B cell (primary cell): ENCODE results near the gene TOGARAM2. TPM values are rescaled to one million over a fixed set of nuclear protein-coding genes. Genes with fewer than 3 reads are reported as not detected.

Experiments used
- ATAC-seq: fragments of 200-7000 bp; cut with Tn5 transposase; one replicate; pipeline ENCODE4 v1.10.0; 2021; ENCODE audit warnings: low read depth, mild to moderate bottlenecking, moderate number of reproducible peaks, moderate library complexity
- CTCF ChIA-PET: fragments of 350-600 bp; sonication (Branson Sonifier 250); formaldehyde crosslinking; loops from one replicate; lab custom pipeline; 2021; ENCODE audit warnings: antibody characterized with exemption, inconsistent platforms; lab: Charles Lee
- POLR2A ChIA-PET: fragments of 350-600 bp; sonication (Branson Sonifier 250); formaldehyde crosslinking; loops from one replicate; lab custom pipeline; 2021; ENCODE audit warnings: antibody characterized with exemption; lab: Charles Lee
- DNase-seq: peaks from one replicate; pipeline ENCODE4 v3.0.0; 2013
- H2AFZ ChIP-seq: 2 replicates; pipeline ENCODE4 v1.6.1; 2012; ENCODE audit warnings: mild to moderate bottlenecking, low read depth, low read length; ENCODE audit not compliant: insufficient read depth, poor library complexity, severe bottlenecking
- H3K27ac ChIP-seq, 2 donors: 1 replicate in 1 of 2; 2 replicates in 1 of 2; pipeline ENCODE4 v1.5.1; 2012 to 2013; ENCODE audit warnings: low read length in 2 of 2, mild to moderate bottlenecking in 2 of 2, moderate library complexity in 1 of 2
- H3K27me3 ChIP-seq, 4 experiments: fragments of 200-600 bp in 1 of 4; sonication (generic) in 1 of 4; replicated peaks in 1 of 4; 1 replicate in 2 of 4; 2 replicates in 2 of 4; pipeline versions ENCODE4 v1.6.1 to v1.7.0; 2013 to 2016; ENCODE audit warnings: low read length in 3 of 4, mild to moderate bottlenecking in 2 of 4, mixed read lengths in 1 of 4, moderate library complexity in 1 of 4; ENCODE audit not compliant: insufficient read depth in 4 of 4, control insufficient read depth in 3 of 4; ENCODE audit errors: control extremely low read depth in 1 of 4
- H3K36me3 ChIP-seq, 2 experiments: replicated peaks in 1 of 2; 1 replicate in 1 of 2; 2 replicates in 1 of 2; pipeline versions ENCODE4 v1.6.1 to v1.7.1; 2013; ENCODE audit warnings: low read length in 1 of 2; ENCODE audit not compliant: insufficient read depth in 2 of 2, control insufficient read depth in 1 of 2; ENCODE audit errors: control extremely low read depth in 1 of 2, extremely low read depth in 1 of 2
- H3K4me1 ChIP-seq, 2 donors: fragments of 200-600 bp in 1 of 2; sonication (generic) in 1 of 2; 1 replicate in 1 of 2; 2 replicates in 1 of 2; pipeline versions ENCODE4 v1.5.1 to v1.6.1; 2013 to 2017; ENCODE audit warnings: low read length in 2 of 2; ENCODE audit not compliant: control insufficient read depth in 2 of 2, insufficient read depth in 2 of 2
- H3K4me2 ChIP-seq: replicated peaks from 2 replicates; pipeline ENCODE3; 2012; ENCODE audit warnings: mild to moderate bottlenecking, low read depth, low read length; ENCODE audit not compliant: poor library complexity, severe bottlenecking
- H3K4me3 ChIP-seq, 5 experiments: fragments of 200-600 bp in 1 of 5; sonication (generic) in 1 of 5; 1 replicate in 3 of 5; 2 replicates in 2 of 5; pipeline versions ENCODE4 v1.5.1 to v1.7.0; 2011 to 2016; ENCODE audit warnings: low read length in 4 of 5, mild to moderate bottlenecking in 4 of 5, low read depth in 2 of 5, control low read depth in 1 of 5, moderate library complexity in 1 of 5; ENCODE audit not compliant: insufficient read depth in 1 of 5; ENCODE audit errors: control extremely low read depth in 1 of 5, extremely low read depth in 1 of 5
- H3K79me2 ChIP-seq: fragments of 200-600 bp; sonication (generic); one replicate; pipeline ENCODE4 v1.6.0; 2016; ENCODE audit warnings: low read length; ENCODE audit not compliant: control insufficient read depth, insufficient read depth
- H3K9ac ChIP-seq: fragments of 200-600 bp; sonication (generic); 2 replicates; pipeline ENCODE4 v1.6.1; 2017; ENCODE audit warnings: mild to moderate bottlenecking, low read length, moderate library complexity
- H3K9me3 ChIP-seq, 3 donors: one replicate each; pipeline versions ENCODE4 v1.6.1 to v1.7.1; 2013; ENCODE audit warnings: low read length in 2 of 3; ENCODE audit not compliant: control insufficient read depth in 2 of 3, insufficient read depth in 1 of 3; ENCODE audit errors: control extremely low read depth in 1 of 3
- H4K20me1 ChIP-seq: 2 replicates; pipeline ENCODE4 v1.6.0; 2012; ENCODE audit warnings: mild to moderate bottlenecking, low read length; ENCODE audit not compliant: insufficient read depth, control insufficient read depth, poor library complexity, severe bottlenecking
- H3K27ac Mint-ChIP-seq: one replicate; pipeline ENCODE4 v1.8.0; 2021; ENCODE audit warnings: mixed read lengths
- H3K27me3 Mint-ChIP-seq: one replicate; pipeline ENCODE4 v1.8.0; 2021; ENCODE audit warnings: mixed read lengths
- H3K4me1 Mint-ChIP-seq: one replicate; pipeline ENCODE4 v1.8.0; 2021; ENCODE audit warnings: mixed read lengths
- H3K4me3 Mint-ChIP-seq: one replicate; pipeline ENCODE4 v1.8.0; 2021; ENCODE audit warnings: mixed read lengths
- H3K9me3 Mint-ChIP-seq: one replicate; pipeline ENCODE4 v1.8.0; 2022; ENCODE audit warnings: mixed read lengths; ENCODE audit not compliant: insufficient read depth
- EZH2 ChIP-seq: IDR thresholded peaks from 2 replicates; pipeline ENCODE4 v1.6.1; 2012; ENCODE audit warnings: borderline replicate concordance, low read depth, mild to moderate bottlenecking, moderate library complexity, low read length; ENCODE audit not compliant: insufficient read depth, poor library complexity, severe bottlenecking
- WGBS: methylation state at CpG from one replicate; pipeline ENCODE4 v1.1.5; 2013; ENCODE audit warnings: missing lambda C conversion rate; ENCODE audit not compliant: insufficient coverage; 5-methylcytosine and 5-hydroxymethylcytosine counted together
- intact Hi-C: fragments of 100-400 bp; cut with micrococcal nuclease; formaldehyde crosslinking; loops from one replicate; pipeline ENCODE4 v1.10.0; 2022
- polyA plus RNA-seq: library from polyadenylated mRNA; depleted of rRNA; stranded (reverse); fragments of >200 nt; gene quantifications from 2 replicates; pipeline ENCODE4 v1.2.3, GENCODE V29; 2012
- total RNA-seq, 2 donors: library from RNA; stranded (reverse); fragments of 120-200 nt in 1 of 2; gene quantifications; 1 replicate in 1 of 2; 2 replicates in 1 of 2; pipeline versions ENCODE4 v1.2.3 to v1.2.4, GENCODE V29; 2013 to 2022
- TF ChIP-seq, protein P1 (sequence below): fragments of 200-600 bp; IDR thresholded peaks from one replicate; pipeline ENCODE4 v1.8.0; 2022; ENCODE audit warnings: antibody characterized with exemption, mild to moderate bottlenecking

TOGARAM2 gene
- total and polyA plus RNA-seq, 2 donors (not counting 1 experiment from before 2014, with no cell fraction given) = 0.25 to 0.61 TPM

DNA sequence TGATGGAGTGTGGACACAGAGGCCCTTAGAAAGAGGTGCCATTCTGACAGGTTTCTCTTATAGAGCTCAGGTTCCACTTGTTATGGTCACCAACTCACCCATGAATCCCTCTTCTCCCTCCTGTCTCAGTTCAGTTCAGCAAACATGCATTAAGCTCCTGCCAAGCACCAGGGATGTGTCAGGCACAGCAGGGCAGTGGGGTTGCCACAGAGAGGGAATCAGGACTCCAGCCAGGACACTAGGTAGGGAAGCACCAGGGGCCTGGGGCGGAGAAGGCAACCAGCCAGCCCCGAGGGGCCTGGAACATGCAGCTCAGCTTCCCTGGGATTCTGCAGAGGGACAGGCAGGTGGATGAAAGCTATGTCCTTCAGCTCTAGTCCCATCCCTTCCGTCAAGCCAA is 44.6 kb downstream of the TOGARAM2 start:
- ATAC-seq (no peak), DNase-seq (no peak)
- Histone ChIP-seq H2AFZ (no peak overlapping the region), H3K9ac (no peak overlapping the region), H3K27ac (no peak overlapping the region), H4K20me1 (no peaks in the 10 kb centered on the region), H3K79me2 (no peaks in the 10 kb centered on the region), H3K36me3 (no peaks in the 10 kb centered on the region), H3K9me3 (no peaks in the 10 kb centered on the region), H3K4me3 (no peak overlapping the region), H3K4me1 (no peaks in the 10 kb centered on the region), H3K27me3 (peaks cover 0 to 3% (median 0%) of the 10 kb centered on the region in 4 experiments), H3K4me2 (no peak overlapping the region)
- ChIA-PET POLR2A (no interaction called here), CTCF (no interaction called here)
- Mint-ChIP-seq H3K4me1 (no peaks in the 10 kb centered on the region), H3K9me3 (no peaks in the 10 kb centered on the region), H3K4me3 (no peak overlapping the region), H3K27me3 (no peaks in the 10 kb centered on the region), H3K27ac (no peak overlapping the region)
- TF ChIP-seq, protein P1, sequence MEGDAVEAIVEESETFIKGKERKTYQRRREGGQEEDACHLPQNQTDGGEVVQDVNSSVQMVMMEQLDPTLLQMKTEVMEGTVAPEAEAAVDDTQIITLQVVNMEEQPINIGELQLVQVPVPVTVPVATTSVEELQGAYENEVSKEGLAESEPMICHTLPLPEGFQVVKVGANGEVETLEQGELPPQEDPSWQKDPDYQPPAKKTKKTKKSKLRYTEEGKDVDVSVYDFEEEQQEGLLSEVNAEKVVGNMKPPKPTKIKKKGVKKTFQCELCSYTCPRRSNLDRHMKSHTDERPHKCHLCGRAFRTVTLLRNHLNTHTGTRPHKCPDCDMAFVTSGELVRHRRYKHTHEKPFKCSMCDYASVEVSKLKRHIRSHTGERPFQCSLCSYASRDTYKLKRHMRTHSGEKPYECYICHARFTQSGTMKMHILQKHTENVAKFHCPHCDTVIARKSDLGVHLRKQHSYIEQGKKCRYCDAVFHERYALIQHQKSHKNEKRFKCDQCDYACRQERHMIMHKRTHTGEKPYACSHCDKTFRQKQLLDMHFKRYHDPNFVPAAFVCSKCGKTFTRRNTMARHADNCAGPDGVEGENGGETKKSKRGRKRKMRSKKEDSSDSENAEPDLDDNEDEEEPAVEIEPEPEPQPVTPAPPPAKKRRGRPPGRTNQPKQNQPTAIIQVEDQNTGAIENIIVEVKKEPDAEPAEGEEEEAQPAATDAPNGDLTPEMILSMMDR = no peak
- no peak for TF ChIP-seq EZH2
- 94% methylated on average over 2 of the region's 3 CpGs for WGBS
- intact Hi-C loops = no loop called here

DNA sequence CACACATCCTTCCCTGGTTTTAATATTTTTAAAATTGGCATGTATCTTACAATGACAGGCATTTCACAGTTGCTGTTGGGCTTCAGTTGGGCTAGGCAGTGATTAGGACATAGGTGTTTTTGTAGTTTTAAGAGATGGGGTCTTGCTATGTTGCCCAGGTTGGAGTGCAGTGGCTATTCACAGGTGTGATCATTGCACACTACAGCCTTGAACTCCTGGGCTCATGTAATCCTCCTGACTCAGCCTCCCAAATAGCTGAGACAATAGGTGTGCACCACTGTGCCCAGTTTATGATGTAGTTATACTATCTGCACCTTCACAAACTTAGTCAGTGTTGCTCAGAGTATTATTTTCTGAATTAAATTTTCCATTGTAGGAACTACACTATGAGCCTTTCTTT is 49.9 kb downstream of the TOGARAM2 start:
- no peaks in the 10 kb centered on the region for H3K4me1 ChIP-seq
- no peak overlapping the region for H3K4me3 ChIP-seq
- H3K36me3 ChIP-seq = no peaks in the 10 kb centered on the region
- Mint-ChIP-seq H3K4me1 (no peaks in the 10 kb centered on the region), H3K27me3 (no peaks in the 10 kb centered on the region), H3K27ac (no peak overlapping the region), H3K4me3 (no peak overlapping the region), H3K9me3 (no peaks in the 10 kb centered on the region)
- TF ChIP-seq, protein P1 = no peak
- H3K27ac ChIP-seq = no peak overlapping the region
- intact Hi-C loops = no loop called here
- H3K9ac ChIP-seq = no peak overlapping the region
- ChIA-PET CTCF (no interaction called here), POLR2A (no interaction called here)
- H3K79me2 ChIP-seq = no peaks in the 10 kb centered on the region
- DNase-seq (no peak), ATAC-seq (no peak)
- H3K9me3 ChIP-seq = no peaks in the 10 kb centered on the region
- H4K20me1 ChIP-seq = no peaks in the 10 kb centered on the region
- no peak overlapping the region for H2AFZ ChIP-seq
- H3K4me2 ChIP-seq = no peak overlapping the region
- H3K27me3 ChIP-seq = no peaks in the 10 kb centered on the region
